IPS DF 6.9 (cell line): Measurements from ENCODE around the gene JAK1.
"Not testable (repeated sequence)": the region's sequence is repeated elsewhere in the genome, so short reads cannot be mapped to it uniquely, and the experiment has no call there.

ENCODE experiments used
- DNase-seq: peaks from one replicate; pipeline ENCODE4 v3.0.0-alpha.2; 2013; ENCODE audit warnings: low read depth, low spot score
- H3K27ac ChIP-seq: one replicate; pipeline ENCODE4 v1.5.1; 2013; ENCODE audit warnings: low read length, control low read depth
- H3K27me3 ChIP-seq: 2 replicates; pipeline ENCODE4 v1.6.1; 2013; ENCODE audit warnings: mild to moderate bottlenecking, low read length; ENCODE audit not compliant: control insufficient read depth, insufficient read depth
- H3K36me3 ChIP-seq: 2 replicates; pipeline ENCODE4 v1.6.1; 2013; ENCODE audit warnings: low read length; ENCODE audit not compliant: control insufficient read depth, insufficient read depth
- H3K4me1 ChIP-seq: 2 replicates; pipeline ENCODE4 v1.6.1; 2013; ENCODE audit warnings: low read length; ENCODE audit not compliant: control insufficient read depth, insufficient read depth
- H3K4me3 ChIP-seq: 2 replicates; pipeline ENCODE4 v1.5.1; 2013; ENCODE audit warnings: mild to moderate bottlenecking, low read length
- H3K9me3 ChIP-seq: 2 replicates; pipeline ENCODE4 v1.6.1; 2013; ENCODE audit warnings: low read length, inconsistent platforms; ENCODE audit not compliant: control insufficient read depth, insufficient read depth
- WGBS: extraction: QIAGEN DNeasy Blood & Tissue Kit; methylation state at CpG from one replicate; pipeline ENCODE4 v1.1.7; 2013; ENCODE audit warnings: mixed read lengths, missing lambda C conversion rate; ENCODE audit not compliant: insufficient read length, insufficient coverage; 5-methylcytosine and 5-hydroxymethylcytosine counted together

Gene JAK1

GRCh38 chr1:64998425-64998948 is 32.1 kb upstream of the JAK1 start:
- DNase-seq, H3K36me3 ChIP-seq, H3K27ac ChIP-seq, H3K4me3 ChIP-seq, H3K9me3 ChIP-seq, H3K4me1 ChIP-seq: not testable (repeated sequence)
- WGBS = no CpG with 5 or more reads among the region's 4 CpGs
- H3K27me3 ChIP-seq = peaks cover 15% of the 10 kb centered on the region

- DNase-seq = no peak
- WGBS = no CpG with 5 or more reads among the region's 6 CpGs
- H3K27ac ChIP-seq = no peak overlapping the region
Measured at GRCh38 chr1:64996541-64997257, 30.4 kb upstream of the JAK1 start.

GRCh38 chr1:64995316-64995715 is 29.0 kb upstream of the JAK1 start:
- no peaks in the 10 kb centered on the region for H3K36me3 ChIP-seq
- no peaks in the 10 kb centered on the region for H3K9me3 ChIP-seq
- H3K4me3 ChIP-seq = no peak overlapping the region
- H3K27me3 ChIP-seq = no peaks in the 10 kb centered on the region; the same call in 1 of the 2 replicates
- no peak overlapping the region for H3K27ac ChIP-seq
- H3K4me1 ChIP-seq = no peaks in the 10 kb centered on the region
- DNase-seq = no peak
- no CpG with 5 or more reads among the region's 5 CpGs for WGBS

More at GRCh38 chr1:64996541-64997257, 30.4 kb upstream of the JAK1 start:
- no peaks in the 10 kb centered on the region for H3K4me1 ChIP-seq
- peaks cover 2% of the 10 kb centered on the region for H3K27me3 ChIP-seq
- no peaks in the 10 kb centered on the region for H3K9me3 ChIP-seq
- H3K36me3 ChIP-seq = no peaks in the 10 kb centered on the region
- H3K4me3 ChIP-seq = no peak overlapping the region

GRCh38 chr1:64986903-64987871 is 20.8 kb upstream of the JAK1 start:
- Histone ChIP-seq H3K27me3 (no peaks in the 10 kb centered on the region), H3K4me1 (no peaks in the 10 kb centered on the region), H3K9me3 (no peaks in the 10 kb centered on the region), H3K36me3 (no peaks in the 10 kb centered on the region), H3K4me3 (no peak overlapping the region), H3K27ac (no peak overlapping the region)
- DNase-seq = no peak
- WGBS = no CpG with 5 or more reads among the region's 3 CpGs

- DNase-seq = no peak
- H3K27ac ChIP-seq = no peak overlapping the region
- no peaks in the 10 kb centered on the region for H3K4me1 ChIP-seq
- no peaks in the 10 kb centered on the region for H3K9me3 ChIP-seq
- no peak overlapping the region for H3K4me3 ChIP-seq
- WGBS = no CpG with 5 or more reads among the region's 3 CpGs
- no peaks in the 10 kb centered on the region for H3K27me3 ChIP-seq
- no peaks in the 10 kb centered on the region for H3K36me3 ChIP-seq
Measured at GRCh38 chr1:64984737-64985136, 18.4 kb upstream of the JAK1 start.

- no peak overlapping the region for H3K4me3 ChIP-seq
- DNase-seq = no peak
- no peaks in the 10 kb centered on the region for H3K4me1 ChIP-seq
- H3K27ac ChIP-seq = no peak overlapping the region
- no peaks in the 10 kb centered on the region for H3K9me3 ChIP-seq
- H3K36me3 ChIP-seq = no peaks in the 10 kb centered on the region
- WGBS = no CpG with 5 or more reads among the region's 3 CpGs
- no peaks in the 10 kb centered on the region for H3K27me3 ChIP-seq
Measured at GRCh38 chr1:64984106-64984505, 17.8 kb upstream of the JAK1 start.

- WGBS = no CpG with 5 or more reads among the region's 5 CpGs
- no peak for DNase-seq
- Histone ChIP-seq H3K4me1 (no peaks in the 10 kb centered on the region), H3K9me3 (no peaks in the 10 kb centered on the region), H3K36me3 (no peaks in the 10 kb centered on the region), H3K27me3 (no peaks in the 10 kb centered on the region), H3K27ac (no peak overlapping the region), H3K4me3 (no peak overlapping the region)
Measured at GRCh38 chr1:64983110-64983509, 16.8 kb upstream of the JAK1 start.

- Histone ChIP-seq H3K9me3 (no peaks in the 10 kb centered on the region), H3K4me1 (no peaks in the 10 kb centered on the region), H3K27me3 (no peaks in the 10 kb centered on the region), H3K27ac (no peak overlapping the region), H3K4me3 (no peak overlapping the region), H3K36me3 (no peaks in the 10 kb centered on the region)
- DNase-seq = no peak
- no CpG with 5 or more reads among the region's 7 CpGs for WGBS
Measured at GRCh38 chr1:64981601-64982533, 15.5 kb upstream of the JAK1 start.

- no CpG with 5 or more reads among the region's 8 CpGs for WGBS
- H3K27ac ChIP-seq = no peak overlapping the region
- H3K9me3 ChIP-seq = no peaks in the 10 kb centered on the region
- no peak for DNase-seq
- no peaks in the 10 kb centered on the region for H3K4me1 ChIP-seq
- no peak overlapping the region for H3K4me3 ChIP-seq
- no peaks in the 10 kb centered on the region for H3K27me3 ChIP-seq
- H3K36me3 ChIP-seq = no peaks in the 10 kb centered on the region
Measured at GRCh38 chr1:64980745-64981600, 14.6 kb upstream of the JAK1 start.
